Hypothalamus (tissue), 51 donors: Measurements from ENCODE around the gene CIAO2B.

ENCODE experiments used
- DNase-seq, 51 donors: peaks; one replicate each; lab custom pipeline; 2025; lab: John Stamatoyannopoulos, UW

CIAO2B gene

GRCh38 chr16:66894055-66894454 lies 40.1 kb downstream of the CIAO2B start:
- no peak for DNase-seq

GRCh38 chr16:66891797-66892196 lies 42.4 kb downstream of the CIAO2B start:
- no peak for DNase-seq

DNA sequence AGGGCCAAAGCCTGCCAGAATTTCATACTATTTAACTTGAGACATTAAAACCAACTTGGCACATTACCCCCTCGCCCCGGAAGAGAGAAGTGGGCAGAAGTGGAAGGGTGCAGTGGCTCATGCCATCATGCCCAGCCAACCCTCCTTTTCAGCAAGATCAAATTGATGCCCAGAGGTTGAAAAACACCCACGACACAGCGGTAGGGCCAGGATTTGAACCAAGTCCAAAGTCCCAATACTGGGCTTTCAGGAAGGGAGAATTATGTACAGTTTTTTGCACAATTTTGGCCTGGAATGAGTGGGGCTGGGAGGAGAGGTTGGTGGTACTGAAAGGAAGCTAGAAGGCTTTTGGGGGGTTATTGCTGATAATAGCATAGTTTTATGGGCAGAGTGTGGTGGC lies 42.8 kb downstream of the CIAO2B start:
- DNase-seq = no peak

DNA sequence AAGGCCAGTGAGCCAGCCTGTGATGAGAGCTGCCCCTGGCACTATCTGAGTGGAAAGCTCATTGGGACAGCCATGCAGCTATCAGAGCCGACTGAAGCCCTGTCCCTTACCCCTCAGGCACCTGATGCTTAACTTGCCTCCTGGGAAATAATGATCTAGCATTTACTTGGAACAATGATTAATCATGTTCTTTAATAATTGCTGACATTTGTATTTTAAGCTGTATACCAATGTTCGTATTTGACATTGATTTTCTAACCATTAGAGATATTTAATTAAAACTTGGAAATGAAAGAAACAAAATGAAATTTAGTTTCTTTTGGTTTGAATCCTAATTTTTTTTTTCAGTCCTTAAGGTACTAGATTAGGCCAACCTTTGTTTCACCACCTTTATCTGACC lies 43.4 kb downstream of the CIAO2B start:
- peak in 1 of 51 donors; percentile 11 for DNase-seq

DNA sequence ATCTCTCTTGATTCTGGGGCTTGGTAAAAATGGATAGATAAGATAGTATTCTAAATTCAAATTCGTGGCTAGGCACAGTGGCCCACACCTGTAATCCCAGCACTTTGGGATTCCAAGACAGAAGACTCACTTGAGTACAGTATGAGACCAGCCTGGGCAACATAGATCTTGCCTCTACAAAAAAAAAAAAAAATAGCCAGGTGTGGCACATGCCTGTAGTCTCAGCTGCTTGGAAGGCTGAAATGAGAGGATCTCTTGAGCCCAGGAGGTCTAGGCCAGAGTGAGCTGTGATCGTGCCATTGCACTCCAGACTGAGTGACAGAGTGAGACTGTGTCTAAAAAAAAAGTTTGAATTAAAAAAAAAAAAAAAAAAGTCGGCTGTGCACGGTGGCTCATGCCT lies 44.6 kb downstream of the CIAO2B start:
- DNase-seq = no peak

GRCh38 chr16:66888647-66889615 lies 45.3 kb downstream of the CIAO2B start:
- DNase-seq = no peak

GRCh38 chr16:66886914-66887313 lies 47.3 kb downstream of the CIAO2B start:
- DNase-seq = no peak

DNA sequence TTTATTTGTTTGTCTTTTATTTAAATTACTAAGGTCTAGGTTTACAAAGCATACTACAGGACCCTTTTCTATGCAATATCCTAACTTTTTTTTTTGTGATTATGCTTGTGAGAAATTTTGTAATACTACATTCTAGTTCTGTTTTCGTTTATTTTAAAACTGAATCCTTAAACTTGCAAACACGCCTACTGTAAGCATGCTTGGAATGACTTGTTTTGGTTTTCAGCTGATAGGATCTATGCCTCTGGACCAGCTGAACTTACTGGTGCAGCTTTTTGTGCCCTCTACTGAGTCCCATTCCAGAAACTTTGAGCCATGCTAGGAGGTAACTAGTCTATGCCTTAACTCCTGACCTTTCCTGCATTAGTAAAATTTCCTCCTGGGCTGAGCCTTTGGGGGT lies 47.9 kb downstream of the CIAO2B start:
- no peak for DNase-seq

- peak in 1 of 51 donors; percentile 9 for DNase-seq
Observed at GRCh38 chr16:66885491-66885890, 48.7 kb downstream of the CIAO2B start.

GRCh38 chr16:66882702-66883101 lies 51.5 kb downstream of the CIAO2B start:
- no peak for DNase-seq
